ENCODE results near the gene HLA-DPB1.

The HLA-DPB1 gene

DNA sequence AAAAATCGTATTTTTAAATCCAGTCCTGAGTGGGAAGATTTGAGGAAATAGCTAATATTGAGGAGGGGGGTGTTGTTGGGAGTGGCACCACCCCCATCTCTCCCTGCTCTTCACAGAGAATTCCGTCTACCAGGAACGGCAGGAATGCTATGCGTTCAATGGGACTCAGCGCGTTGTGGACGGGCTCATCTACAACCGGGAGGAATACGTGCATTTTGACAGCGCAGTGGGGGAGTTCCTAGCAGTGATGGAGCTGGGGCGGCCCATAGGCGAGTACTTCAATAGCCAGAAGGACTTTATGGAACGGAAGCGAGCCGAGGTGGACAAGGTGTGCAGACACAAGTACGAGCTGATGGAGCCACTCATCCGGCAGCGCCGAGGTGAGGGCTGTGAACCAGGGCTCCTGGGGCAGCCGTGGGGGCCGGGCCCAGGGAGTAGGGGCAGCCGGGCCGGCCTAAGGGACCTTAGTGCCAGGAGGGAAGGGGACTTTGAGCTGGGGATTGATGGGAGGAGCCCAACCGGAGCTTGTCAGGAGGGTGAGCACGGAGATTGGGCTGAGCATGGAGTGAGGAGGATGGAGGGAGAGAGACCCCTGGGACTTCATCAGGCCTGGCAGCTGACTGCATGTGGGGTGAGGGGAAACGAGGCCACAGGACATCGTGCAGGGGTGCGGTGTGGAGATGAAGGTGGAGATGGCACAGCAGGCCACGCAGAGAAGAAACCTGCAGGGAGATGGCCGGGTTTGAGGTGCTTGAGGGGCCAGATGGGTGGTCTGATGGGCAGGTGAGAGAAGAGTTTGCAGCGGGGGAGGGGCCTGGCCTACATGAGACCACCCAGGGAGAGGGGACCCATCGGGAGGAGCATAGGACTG lies 41.3 kb downstream of the HLA-DPB1 start:
- no peak for TF ChIP-seq EGR1 (IDR thresholded peaks at IDR 0.05)

DNA sequence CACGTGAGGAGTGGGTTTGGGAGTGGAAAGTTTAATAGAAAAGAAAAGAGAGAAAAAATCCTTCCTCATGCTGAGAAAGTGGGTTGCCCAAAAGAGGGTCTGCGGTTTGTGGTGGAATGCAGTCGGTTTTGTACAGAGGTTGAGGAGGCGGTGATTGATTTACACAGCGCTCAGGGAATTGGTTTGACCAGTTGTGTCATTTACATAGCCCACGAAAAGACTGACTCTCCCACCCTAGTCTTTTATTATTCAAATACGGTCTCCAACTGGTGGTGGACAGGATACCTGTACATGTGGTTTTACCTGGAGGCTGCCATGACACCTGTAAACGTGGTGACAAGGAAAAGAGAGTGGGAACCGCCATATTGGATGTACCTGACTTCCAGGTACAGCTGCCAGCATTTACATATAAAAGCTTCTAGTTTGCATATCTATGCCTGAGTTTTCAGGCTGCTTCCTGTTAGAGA lies 42.1 kb downstream of the HLA-DPB1 start:
- TF ChIP-seq MAX (IDR thresholded peaks at IDR 0.05) (no peak), CEBPB (IDR thresholded peaks at IDR 0.05) (no peak), CREB1 (IDR thresholded peaks at IDR 0.05; ENCODE audit: low read depth) (no peak), TAF1 (IDR thresholded peaks at IDR 0.05; ENCODE audit: low read depth) (no peak), TCF12 (IDR thresholded peaks at IDR 0.05; ENCODE audit: low read depth) (no peak), EP300 (IDR thresholded peaks at IDR 0.05; ENCODE audit: borderline replicate concordance) (no peak), YY1 (IDR thresholded peaks at IDR 0.05; ENCODE audit: low read depth) (no peak), NFIC (IDR thresholded peaks at IDR 0.05) (no peak), TEAD4 (IDR thresholded peaks at IDR 0.05) (no peak), ZBTB7A (IDR thresholded peaks at IDR 0.05; ENCODE audit: low read depth) (no peak), REST (IDR thresholded peaks at IDR 0.05; ENCODE audit: low read depth) (no peak), RAD21 (IDR thresholded peaks at IDR 0.05; ENCODE audit: low read depth) (no peak), EGR1 (IDR thresholded peaks at IDR 0.05) (no peak), FOXM1 (IDR thresholded peaks at IDR 0.05; ENCODE audit: borderline replicate concordance, low read depth) (no peak), USF1 (IDR thresholded peaks at IDR 0.05) (no peak)

DNA sequence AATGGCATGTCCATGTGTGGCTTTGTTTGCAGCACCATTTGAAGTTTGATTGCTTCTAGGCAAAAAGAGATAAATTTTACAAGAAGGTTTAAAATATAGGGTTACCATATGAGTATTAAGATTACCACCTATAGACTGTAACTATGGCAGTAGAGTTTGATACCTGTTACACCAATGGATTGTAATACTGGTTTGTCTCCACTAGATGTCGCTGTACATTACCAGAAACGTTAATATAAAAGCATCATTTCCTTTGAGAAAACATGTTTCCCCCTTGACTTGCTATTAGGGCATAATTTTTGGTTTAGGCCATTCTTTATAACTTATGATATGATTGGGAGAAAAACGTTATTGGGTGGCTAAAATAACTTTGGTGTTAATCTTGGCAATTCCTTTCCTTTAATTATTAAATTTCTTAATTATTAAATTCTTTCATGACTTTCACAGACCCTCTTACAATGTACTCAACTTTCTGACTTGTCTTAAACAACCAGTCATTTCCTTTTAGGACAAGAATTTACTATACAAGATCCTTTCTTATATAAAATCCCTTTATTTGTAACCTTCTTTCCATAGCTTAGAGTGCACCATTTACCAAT lies 42.8 kb downstream of the HLA-DPB1 start:
- TF ChIP-seq CREB1 (IDR thresholded peaks at IDR 0.05; ENCODE audit: low read depth), result no peak
- TF ChIP-seq USF1 (IDR thresholded peaks at IDR 0.05), result no peak
- TF ChIP-seq CEBPB (IDR thresholded peaks at IDR 0.05), result no peak
- no peak for TF ChIP-seq EGR1 (IDR thresholded peaks at IDR 0.05)
- peak; percentile 62 for TF ChIP-seq RAD21 (IDR thresholded peaks at IDR 0.05; ENCODE audit: low read depth)
- no peak for TF ChIP-seq TCF12 (IDR thresholded peaks at IDR 0.05; ENCODE audit: low read depth)
- no peak for TF ChIP-seq TEAD4 (IDR thresholded peaks at IDR 0.05)

DNA sequence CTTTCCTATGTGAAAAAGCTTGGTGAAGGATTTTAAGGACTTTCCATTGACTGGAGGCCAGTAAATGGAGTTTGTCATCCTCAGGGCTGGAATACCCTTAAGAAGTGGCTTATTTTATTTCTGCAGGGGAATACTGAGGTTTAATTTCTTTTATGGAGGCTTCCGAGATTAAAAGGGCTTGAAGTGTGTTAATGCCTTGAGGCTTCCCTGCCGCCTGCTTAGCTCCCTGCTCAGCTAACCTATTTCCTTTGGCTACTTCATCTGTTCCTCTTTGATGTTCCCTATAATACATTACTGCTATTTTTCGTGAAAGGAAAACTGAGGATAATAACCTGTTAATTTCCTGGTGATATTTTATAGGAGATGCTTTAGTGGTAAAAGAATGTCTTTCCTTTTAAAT lies 44.2 kb downstream of the HLA-DPB1 start:
- TF ChIP-seq FOXM1 (IDR thresholded peaks at IDR 0.05; ENCODE audit: borderline replicate concordance, low read depth) (no peak), REST (IDR thresholded peaks at IDR 0.05; ENCODE audit: low read depth) (no peak), NFIC (IDR thresholded peaks at IDR 0.05) (no peak), TEAD4 (IDR thresholded peaks at IDR 0.05) (no peak), MAX (IDR thresholded peaks at IDR 0.05) (no peak)

- no peak for TF ChIP-seq NFIC (IDR thresholded peaks at IDR 0.05)
- TF ChIP-seq TAF1 (IDR thresholded peaks at IDR 0.05; ENCODE audit: low read depth), result no peak
- TF ChIP-seq TCF12 (IDR thresholded peaks at IDR 0.05; ENCODE audit: low read depth), result no peak
Observed at GRCh38 chr6:33123181-33123580, 47.4 kb downstream of the HLA-DPB1 start.

DNA sequence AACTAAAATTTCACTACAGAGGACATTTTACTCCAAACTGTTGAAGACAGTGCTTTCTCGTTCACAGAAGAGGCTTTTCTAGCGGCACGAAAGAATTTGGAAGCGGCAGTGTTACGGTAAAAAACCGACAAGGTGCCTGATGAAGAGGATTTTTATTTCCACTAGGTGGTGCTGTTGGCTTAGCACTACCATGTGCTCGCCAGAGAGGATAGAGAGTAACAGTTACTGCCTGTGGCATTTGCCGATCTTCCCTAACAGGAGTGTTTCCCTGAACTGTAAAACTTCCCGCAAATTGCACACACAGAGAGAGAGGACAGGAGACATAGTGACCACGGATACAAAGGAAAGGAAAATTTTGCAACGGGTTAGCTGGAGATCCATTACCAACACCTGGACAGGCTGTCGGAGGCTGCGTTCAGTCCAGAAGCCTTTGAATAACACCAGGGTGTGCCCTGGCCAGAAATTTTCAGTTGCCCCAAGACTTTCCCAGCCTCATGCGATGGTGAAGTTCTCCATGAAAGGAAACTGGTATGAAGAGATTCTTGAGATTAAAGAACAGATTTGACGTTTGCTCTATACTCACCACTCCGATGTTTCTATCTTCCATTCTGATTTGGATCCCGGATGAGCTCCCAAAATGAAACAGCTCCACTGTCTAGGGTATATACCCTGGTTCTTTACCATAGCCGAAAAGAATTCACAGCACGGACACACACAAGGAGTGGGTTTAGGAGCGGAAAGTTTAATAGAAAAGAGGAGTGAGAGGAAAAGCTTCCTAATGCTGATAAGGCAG lies 48.1 kb downstream of the HLA-DPB1 start:
- TF ChIP-seq RAD21 (IDR thresholded peaks at IDR 0.05; ENCODE audit: low read depth) (peak; percentile 71), MAX (IDR thresholded peaks at IDR 0.05) (0 out of 2 replicates have a peak, but pooled peaks have one; percentile 21), TAF1 (IDR thresholded peaks at IDR 0.05; ENCODE audit: low read depth) (no peak), TEAD4 (IDR thresholded peaks at IDR 0.05) (no peak), EGR1 (IDR thresholded peaks at IDR 0.05) (no peak), YY1 (IDR thresholded peaks at IDR 0.05; ENCODE audit: low read depth) (no peak), ZBTB7A (IDR thresholded peaks at IDR 0.05; ENCODE audit: low read depth) (no peak), EP300 (IDR thresholded peaks at IDR 0.05; ENCODE audit: borderline replicate concordance) (no peak)
